ENCODE data around the gene TADA2A.
"Not testable (repeated sequence)": the region's sequence is repeated elsewhere in the genome, so short reads cannot be mapped to it uniquely, and the experiment has no call there.

GRCh38 chr17:37457801-37458200, 51.1 kb downstream of the TADA2A start:
- TF ChIP-seq, protein P1, sequence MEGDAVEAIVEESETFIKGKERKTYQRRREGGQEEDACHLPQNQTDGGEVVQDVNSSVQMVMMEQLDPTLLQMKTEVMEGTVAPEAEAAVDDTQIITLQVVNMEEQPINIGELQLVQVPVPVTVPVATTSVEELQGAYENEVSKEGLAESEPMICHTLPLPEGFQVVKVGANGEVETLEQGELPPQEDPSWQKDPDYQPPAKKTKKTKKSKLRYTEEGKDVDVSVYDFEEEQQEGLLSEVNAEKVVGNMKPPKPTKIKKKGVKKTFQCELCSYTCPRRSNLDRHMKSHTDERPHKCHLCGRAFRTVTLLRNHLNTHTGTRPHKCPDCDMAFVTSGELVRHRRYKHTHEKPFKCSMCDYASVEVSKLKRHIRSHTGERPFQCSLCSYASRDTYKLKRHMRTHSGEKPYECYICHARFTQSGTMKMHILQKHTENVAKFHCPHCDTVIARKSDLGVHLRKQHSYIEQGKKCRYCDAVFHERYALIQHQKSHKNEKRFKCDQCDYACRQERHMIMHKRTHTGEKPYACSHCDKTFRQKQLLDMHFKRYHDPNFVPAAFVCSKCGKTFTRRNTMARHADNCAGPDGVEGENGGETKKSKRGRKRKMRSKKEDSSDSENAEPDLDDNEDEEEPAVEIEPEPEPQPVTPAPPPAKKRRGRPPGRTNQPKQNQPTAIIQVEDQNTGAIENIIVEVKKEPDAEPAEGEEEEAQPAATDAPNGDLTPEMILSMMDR (IDR thresholded peaks at IDR 0.05), result not testable (repeated sequence)
- TF ChIP-seq POLR2AphosphoS5, POLR2A (IDR thresholded peaks at IDR 0.05): not testable (repeated sequence)

Data from suprapubic skin (tissue), 4 donors.